ENCODE data around the gene PRM1.

- TF ChIP-seq E2F4 (CRISPR knock-in tag; IDR thresholded peaks at IDR 0.05; ENCODE audit: borderline replicate concordance, low read depth) = no peak
- TF ChIP-seq IRF2 (CRISPR knock-in tag; IDR thresholded peaks at IDR 0.05; ENCODE audit: borderline replicate concordance, low read depth) = no peak
- TF ChIP-seq SP1 (CRISPR knock-in tag; conservative IDR thresholded peaks at IDR 0.05) = no peak
- no peak for TF ChIP-seq RELA (CRISPR knock-in tag; IDR thresholded peaks at IDR 0.05; ENCODE audit: borderline replicate concordance)
- no peak for TF ChIP-seq CTCF (IDR thresholded peaks at IDR 0.05)
- TF ChIP-seq PREB (CRISPR knock-in tag; IDR thresholded peaks at IDR 0.05; ENCODE audit: borderline replicate concordance) = no peak
Observed at GRCh38 chr16:11260596-11260966, 20.5 kb downstream of the PRM1 start.

Data from WTC11 (cell line).